AG08395 (cell line): ENCODE results near the gene CEACAM18.

Source experiments
- DNase-seq: peaks from one replicate; pipeline ENCODE4 v3.0.0; 2012; ENCODE audit warnings: mixed read lengths, low spot score

CEACAM18 gene

GRCh38 chr19:51531349-51532315 is 53.3 kb downstream of the CEACAM18 start, which contains the start of gene SIGLEC6:
SIGLEC6 (minus strand) TSS chr19:51531670; CDS start chr19:51531648, 22 bp downstream.
- no peak for DNase-seq

- no peak for DNase-seq
Observed at GRCh38 chr19:51535535-51535934, 57.2 kb downstream of the CEACAM18 start.

- DNase-seq, result no peak
Observed at GRCh38 chr19:51539821-51540366, 61.6 kb downstream of the CEACAM18 start.
